ENCODE data around the gene CHST10. TPM values are rescaled to one million over a fixed set of nuclear protein-coding genes. Genes with fewer than 3 reads are reported as not detected.

CHST10 gene
- total and polyA plus RNA-seq, 12 donors: 5.1 to 11.8 (median 8.9) TPM

DNA sequence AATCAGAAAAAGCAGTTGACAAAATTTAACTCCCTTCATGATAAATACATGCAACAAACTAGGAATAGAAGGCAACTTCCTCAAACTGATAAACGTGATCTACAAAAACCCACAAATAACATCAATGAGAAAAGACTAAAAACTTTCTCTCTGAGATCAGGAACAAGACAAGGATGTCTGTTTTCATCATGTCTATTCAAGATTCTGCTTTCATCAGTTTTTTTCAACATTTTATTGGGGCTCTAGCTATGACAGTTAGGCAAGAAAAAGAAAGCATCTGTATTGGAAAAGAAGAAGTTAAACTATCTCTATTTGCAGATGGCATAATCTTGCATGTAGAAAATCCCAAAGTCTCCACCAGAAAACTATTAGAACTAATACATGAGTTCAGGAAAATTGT is 12.3 kb upstream of the CHST10 start:
- Histone ChIP-seq H3K9me3 (peaks cover 0 to 7% (median 0%) of the 10 kb centered on the region in 11 donors), H3K4me3 (no peak overlapping the region), H3K27me3 (peaks cover 0 to 7% (median 0%) of the 10 kb centered on the region in 7 donors), H3K27ac (no peak overlapping the region), H3K4me1 (peaks cover 0 to 3% (median 0%) of the 10 kb centered on the region in 9 donors), H3K36me3 (no peaks in the 10 kb centered on the region)
- 58 to 66% methylated on average over 1 of the region's 1 CpG for WGBS, 2 donors
- no peak for ATAC-seq
- no peak for TF ChIP-seq CTCF (IDR thresholded peaks at IDR 0.05)
- no peak for DNase-seq
- intact Hi-C loops (cut with DNase I): loop anchor here in 3 of 10 donors (10.0 kb wide), 2 partner anchors 125 to 135 kb away; partner anchors contain the start of gene PDCL3 (in 1 of the 3)

GRCh38 chr2:100427627-100428258 is 10.3 kb upstream of the CHST10 start:
- intact Hi-C loops (cut with DNase I): loop anchor here in 3 of 10 donors (10.0 kb wide), 2 partner anchors 127 to 137 kb away; partner anchors contain the start of gene PDCL3 (in 1 of the 3)
- Histone ChIP-seq H3K36me3 (no peaks in the 10 kb centered on the region), H3K4me3 (no peak overlapping the region), H3K27me3 (peaks cover 0 to 5% (median 0%) of the 10 kb centered on the region in 7 donors), H3K9me3 (peaks cover 0 to 7% (median 0%) of the 10 kb centered on the region in 11 donors), H3K4me1 (peaks cover 0 to 3% (median 0%) of the 10 kb centered on the region in 9 donors), H3K27ac (no peak overlapping the region)
- TF ChIP-seq CTCF (IDR thresholded peaks at IDR 0.05): peak; percentile 6 to 63 (median 56)
- ATAC-seq: peak in 6 of 8 donors; percentile 59 to 88 (median 77)
- DNase-seq: peak in 1 of 2 donors; percentile 64
- WGBS, 2 donors: 35% methylated on average over 11 of the region's 11 CpGs

- Histone ChIP-seq H3K4me1 (peaks cover 0 to 3% (median 0%) of the 10 kb centered on the region in 9 donors), H3K4me3 (no peak overlapping the region), H3K27me3 (peaks cover 0 to 5% (median 0%) of the 10 kb centered on the region in 7 donors), H3K9me3 (peaks cover 0 to 7% (median 0%) of the 10 kb centered on the region in 11 donors), H3K36me3 (no peaks in the 10 kb centered on the region), H3K27ac (no peak overlapping the region)
- no peak for DNase-seq
- no peak for TF ChIP-seq CTCF (IDR thresholded peaks at IDR 0.05)
- ATAC-seq: no peak
- intact Hi-C loops (cut with DNase I): loop anchor here in 3 of 10 donors (10.0 kb wide), 2 partner anchors 128 to 138 kb away; partner anchors contain the start of gene PDCL3 (in 1 of the 3)
- 87 to 93% methylated on average over 12 of the region's 12 CpGs for WGBS, 2 donors
Observed at GRCh38 chr2:100427111-100427510, 9.6 kb upstream of the CHST10 start.

DNA sequence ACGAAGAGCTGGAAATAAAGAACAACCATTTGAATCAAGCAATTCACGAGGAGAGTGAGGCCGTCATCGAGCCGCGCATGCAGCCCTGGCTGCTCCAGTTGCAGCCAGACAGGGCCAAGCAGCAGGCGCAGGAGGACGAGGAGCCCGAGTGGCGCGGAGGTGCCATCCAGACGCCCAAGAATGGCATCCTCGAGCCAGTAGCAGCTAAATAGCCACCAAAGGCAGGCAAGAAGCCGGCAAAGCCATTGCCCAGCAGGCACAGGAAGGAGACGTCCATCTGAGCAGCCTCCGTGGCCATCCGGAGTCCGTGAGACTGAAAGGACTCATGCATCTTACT is 8.9 kb upstream of the CHST10 start:
- Histone ChIP-seq H3K27me3 (peaks cover 0 to 5% (median 0%) of the 10 kb centered on the region in 7 donors), H3K27ac (no peak overlapping the region), H3K36me3 (no peaks in the 10 kb centered on the region), H3K4me3 (no peak overlapping the region), H3K4me1 (peaks cover 0 to 3% (median 0%) of the 10 kb centered on the region in 9 donors), H3K9me3 (peaks cover 0 to 7% (median 0%) of the 10 kb centered on the region in 11 donors)
- intact Hi-C loops (cut with DNase I): loop anchor here in 3 of 10 donors (10.0 kb wide), 2 partner anchors 128 to 138 kb away; partner anchors contain the start of gene PDCL3 (in 1 of the 3)
- no peak for TF ChIP-seq CTCF (IDR thresholded peaks at IDR 0.05)
- 86 to 87% methylated on average over 18 of the region's 18 CpGs for WGBS, 2 donors
- DNase-seq: no peak
- ATAC-seq: no peak
